SK-N-SH (cell line): Measurements from ENCODE around the gene ZNF705A. TPM values are rescaled to one million over a fixed set of nuclear protein-coding genes. Genes with fewer than 3 reads are reported as not detected.
"Not testable (repeated sequence)": the region's sequence is repeated elsewhere in the genome, so short reads cannot be mapped to it uniquely, and the experiment has no call there.

Source experiments
- CTCF ChIA-PET: fragments of 300-600, 350-600 bp; formaldehyde crosslinking; extraction: SDS; loops from one replicate; lab custom pipeline; 2021; lab: Yijun Ruan, JAX
- POLR2A ChIA-PET: fragments of 350-600 bp; sonication (Branson Sonifier 250); formaldehyde crosslinking; extraction: SDS; loops from one replicate; lab custom pipeline; 2020; ENCODE audit warnings: antibody characterized with exemption, inconsistent platforms; lab: Yijun Ruan, JAX
- DNase-seq: peaks from one replicate; pipeline ENCODE4 v3.0.0; 2012
- H2AFZ ChIP-seq: fragments of 200-600 bp; sonication (generic); 2 replicates; pipeline ENCODE4 v1.8.1; 2016; ENCODE audit warnings: antibody characterized with exemption, mild to moderate bottlenecking, low read depth
- H3F3A ChIP-seq: fragments of 200-600 bp; sonication (generic); replicated peaks from 2 replicates; pipeline ENCODE3; 2016; ENCODE audit warnings: antibody characterized with exemption, mild to moderate bottlenecking; ENCODE audit not compliant: insufficient read depth
- H3K27ac ChIP-seq, 2 experiments: fragments of 200-500 bp in 1 of 2; fragments of 200-600 bp in 1 of 2; sonication (Bioruptor generic) in 1 of 2; sonication (generic), shearing (Covaris generic) in 1 of 2; 2 replicates each; pipeline versions ENCODE4 v1.5.1 to v1.6.1; 2014 to 2016; ENCODE audit warnings: low read depth in 2 of 2, inconsistent platforms in 1 of 2, low read length in 1 of 2, mild to moderate bottlenecking in 1 of 2, mixed read lengths in 1 of 2
- H3K27me3 ChIP-seq: fragments of 200-600 bp; sonication (generic), shearing (Covaris generic); 2 replicates; pipeline ENCODE4 v1.6.1; 2016; ENCODE audit warnings: mixed run types; ENCODE audit not compliant: insufficient read depth
- H3K36me3 ChIP-seq, 2 experiments: fragments of 200-500 bp in 1 of 2; fragments of 200-600 bp in 1 of 2; sonication (Bioruptor generic) in 1 of 2; sonication (generic) in 1 of 2; replicated peaks in 1 of 2; 2 replicates each; pipeline versions ENCODE3 to v1.5.1; 2014 to 2016; ENCODE audit warnings: low read length in 1 of 2, mild to moderate bottlenecking in 1 of 2; ENCODE audit not compliant: insufficient read depth in 2 of 2, control insufficient read depth in 1 of 2
- H3K4me1 ChIP-seq, 2 experiments: fragments of 200-500 bp in 1 of 2; fragments of 200-600 bp in 1 of 2; sonication (Bioruptor generic) in 1 of 2; sonication (generic), shearing (Covaris generic) in 1 of 2; 2 replicates each; pipeline versions ENCODE4 v1.5.1 to v1.6.1; 2014 to 2016; ENCODE audit warnings: low read depth in 1 of 2, low read length in 1 of 2, mixed run types in 1 of 2; ENCODE audit not compliant: insufficient read depth in 2 of 2, control insufficient read depth in 1 of 2
- H3K4me2 ChIP-seq: fragments of 200-600 bp; sonication (generic), shearing (Covaris generic); 2 replicates; pipeline ENCODE4 v1.6.1; 2017; ENCODE audit warnings: mixed run types
- H3K4me3 ChIP-seq, 2 experiments: fragments of 200-500 bp in 1 of 2; fragments of 200-600 bp in 1 of 2; sonication (Bioruptor generic) in 1 of 2; sonication (generic), shearing (Covaris generic) in 1 of 2; 2 replicates each; pipeline versions ENCODE4 v1.5.1 to v1.8.1; 2014 to 2016; ENCODE audit warnings: low read depth in 2 of 2, inconsistent platforms in 1 of 2, low read length in 1 of 2, mild to moderate bottlenecking in 1 of 2, mixed read lengths in 1 of 2, moderate library complexity in 1 of 2
- H3K79me2 ChIP-seq: fragments of 200-600 bp; sonication (generic); 2 replicates; pipeline ENCODE4 v1.8.1; 2017; ENCODE audit warnings: mild to moderate bottlenecking; ENCODE audit not compliant: insufficient read depth
- H3K9ac ChIP-seq: fragments of 200-600 bp; sonication (generic); 2 replicates; pipeline ENCODE4 v1.6.1; 2017; ENCODE audit warnings: mixed run types
- H3K9me2 ChIP-seq: fragments of 200-600 bp; sonication (generic); 2 replicates; pipeline ENCODE4 v1.6.1; 2017; ENCODE audit warnings: mixed run types
- H3K9me3 ChIP-seq: fragments of 200-600 bp; sonication (generic); 2 replicates; pipeline ENCODE4 v1.6.1; 2017; ENCODE audit warnings: mixed run types, mild to moderate bottlenecking, moderate library complexity
- H4K20me1 ChIP-seq: fragments of 200-600 bp; sonication (generic); 2 replicates; pipeline ENCODE4 v1.6.1; 2017; ENCODE audit warnings: mild to moderate bottlenecking, mixed run types; ENCODE audit not compliant: insufficient read depth
- CTCF ChIP-seq: fragments of 200-600 bp; sonication (generic); IDR thresholded peaks from 2 replicates; pipeline ENCODE4 v1.6.1; 2017; ENCODE audit warnings: antibody characterized with exemption, mild to moderate bottlenecking, moderate library complexity
- NRF1 ChIP-seq: IDR thresholded peaks from 2 replicates; pipeline ENCODE4 v1.6.1; 2012; ENCODE audit warnings: low read depth, mild to moderate bottlenecking, low read length
- RAD21 ChIP-seq: IDR thresholded peaks from 2 replicates; pipeline ENCODE4 v1.6.1; 2012; ENCODE audit warnings: mild to moderate bottlenecking, low read length
- SMC3 ChIP-seq: IDR thresholded peaks from 2 replicates; pipeline ENCODE4 v1.6.1; 2012; ENCODE audit warnings: low read depth, low read length, improper control_type of control experiment
- WGBS: methylation state at CpG from one replicate; pipeline ENCODE4 v1.1.6; 2017; ENCODE audit warnings: low lambda C conversion rate; 5-methylcytosine and 5-hydroxymethylcytosine counted together
- polyA plus RNA-seq, 3 experiments: library from polyadenylated mRNA; depleted of rRNA; stranded (reverse); fragments of >200 nt; gene quantifications; 2 replicates each; pipeline ENCODE4 v1.2.3, GENCODE V29; 2012

The ZNF705A gene
- polyA plus RNA-seq, 1 of the 3 experiments (the other 2 are of a cell fraction): not detected

DNA sequence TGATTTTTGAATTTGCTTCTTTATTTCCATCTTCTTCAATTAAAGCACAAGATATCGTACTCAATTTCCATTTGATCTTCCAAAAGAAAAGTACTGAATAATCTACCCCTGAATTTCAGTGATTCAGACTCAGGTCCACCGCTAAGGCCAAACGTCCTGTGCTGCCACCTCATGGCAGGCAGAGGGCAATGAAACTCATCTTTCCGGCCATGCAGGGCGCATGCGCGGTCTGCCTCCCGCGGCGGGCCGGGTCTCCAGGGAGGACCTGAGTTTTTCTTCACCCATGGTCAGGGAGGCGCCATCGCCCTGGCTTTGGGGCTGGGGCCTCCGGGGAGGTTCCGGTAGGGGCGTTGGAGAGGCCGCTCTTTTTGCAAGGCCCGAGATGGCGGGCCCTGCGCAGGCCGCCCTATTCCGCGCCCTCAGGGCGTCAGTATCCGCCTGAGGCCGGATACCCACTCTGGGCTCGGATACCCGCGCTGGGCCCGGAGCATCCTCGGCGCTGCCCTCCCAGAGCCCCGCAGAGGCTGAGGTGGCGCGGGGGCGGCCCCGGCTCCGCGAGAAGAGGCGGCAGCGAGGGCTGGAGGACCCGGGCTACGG, 23.3 kb downstream of the ZNF705A start:
- H4K20me1 ChIP-seq, H3K27me3 ChIP-seq, H3K9me2 ChIP-seq, H3K4me1 ChIP-seq, POLR2A ChIA-PET, H3K9me3 ChIP-seq, H3F3A ChIP-seq, H3K79me2 ChIP-seq, H3K36me3 ChIP-seq: not testable (repeated sequence)
- Histone ChIP-seq H2AFZ (peak overlapping the region; percentile 82), H3K9ac (peak overlapping the region; percentile 84), H3K27ac (peak overlapping the region; percentile 33 to 47; a peak in 2 of 4 replicates), H3K4me3 (peak overlapping the region; percentile 58 to 73), H3K4me2 (peak overlapping the region; percentile 83)
- TF ChIP-seq CTCF (peak; percentile 62), NRF1 (peak; percentile 50), SMC3 (peak; percentile 52), RAD21 (peak; percentile 51)
- DNase-seq: peak; percentile 82
- 0% methylated on average over 4 of the region's 43 CpGs for WGBS
- CTCF ChIA-PET: interaction anchor here (0.7 kb wide), 1 partner anchor 71 kb away, joined by 3 read pairs; no protein-coding TSS in a partner anchor

- H2AFZ ChIP-seq, H3K9me3 ChIP-seq, POLR2A ChIA-PET, DNase-seq, H3K79me2 ChIP-seq, H3K36me3 ChIP-seq, H3K9ac ChIP-seq, H3K9me2 ChIP-seq, H4K20me1 ChIP-seq, H3K27ac ChIP-seq, H3K4me1 ChIP-seq, H3F3A ChIP-seq, H3K27me3 ChIP-seq: not testable (repeated sequence)
- Histone ChIP-seq H3K4me2 (peak overlapping the region; percentile 83), H3K4me3 (peak overlapping the region in 1 of 2 experiments; percentile 73; a peak in 3 of 4 replicates)
- CTCF ChIA-PET: interaction anchor here (0.8 kb wide), 1 partner anchor 72 kb away, joined by 3 read pairs; no protein-coding TSS in a partner anchor
These were observed 24.5 kb downstream of the ZNF705A start for GRCh38 chr12:8181271-8181670.

DNA sequence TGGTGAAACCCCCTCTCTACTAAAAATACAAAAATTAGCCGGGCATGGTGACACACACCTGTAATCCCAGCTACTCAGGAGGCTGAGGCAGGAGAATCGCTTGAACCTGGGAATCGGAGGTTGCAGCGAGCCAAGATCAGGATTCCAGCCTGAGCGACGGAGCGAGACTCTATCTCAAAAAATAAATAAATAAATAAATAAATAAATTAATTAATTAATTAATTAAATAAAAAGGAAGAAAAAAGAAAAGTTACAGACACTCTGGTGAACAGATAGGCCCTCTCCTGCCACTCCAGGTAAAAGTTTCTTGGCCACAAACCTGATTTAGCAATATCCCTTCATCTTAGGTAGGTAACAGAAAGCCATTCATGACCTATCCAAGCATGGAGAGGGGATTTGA, 26.1 kb downstream of the ZNF705A start:
- H3K79me2 ChIP-seq, H3K9me3 ChIP-seq, H3K9ac ChIP-seq, H3K4me1 ChIP-seq, H3F3A ChIP-seq, H2AFZ ChIP-seq, H3K36me3 ChIP-seq, H3K27me3 ChIP-seq, CTCF ChIA-PET, H4K20me1 ChIP-seq, DNase-seq, H3K4me3 ChIP-seq, POLR2A ChIA-PET, H3K4me2 ChIP-seq, H3K27ac ChIP-seq, H3K9me2 ChIP-seq: not testable (repeated sequence)
- WGBS: 97% methylated on average over 7 of the region's 7 CpGs

DNA sequence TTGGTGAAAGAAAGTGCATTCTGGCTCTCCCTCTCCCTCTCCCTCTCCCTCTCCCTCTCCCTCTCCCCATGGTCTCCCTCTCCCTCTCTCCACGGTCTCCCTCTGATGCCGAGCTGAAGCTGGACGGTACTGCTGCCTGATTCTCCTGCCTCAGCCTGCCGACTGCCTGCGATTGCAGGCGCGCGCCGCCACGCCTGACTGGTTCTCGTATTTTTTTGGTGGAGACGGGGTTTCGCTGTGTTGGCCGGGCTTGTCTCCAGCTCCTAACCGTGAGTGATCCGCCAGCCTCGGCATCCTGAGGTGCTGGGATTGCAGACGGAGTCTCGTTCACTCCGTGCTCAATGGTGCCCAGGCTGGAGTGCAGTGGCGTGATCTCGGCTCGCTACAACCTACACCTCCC, 26.5 kb downstream of the ZNF705A start:
- H3K79me2 ChIP-seq, H3K9me2 ChIP-seq, H3K4me1 ChIP-seq, H3K4me3 ChIP-seq, H3K27me3 ChIP-seq, H3K9ac ChIP-seq, DNase-seq, H3K9me3 ChIP-seq, H3K4me2 ChIP-seq, H3K36me3 ChIP-seq, H3K27ac ChIP-seq, POLR2A ChIA-PET, CTCF ChIA-PET, H2AFZ ChIP-seq, H3F3A ChIP-seq, H4K20me1 ChIP-seq: not testable (repeated sequence)
- WGBS: 95% methylated on average over 17 of the region's 23 CpGs

GRCh38 chr12:8184206-8184605, 27.4 kb downstream of the ZNF705A start:
- H3K9ac ChIP-seq, H3K9me2 ChIP-seq, CTCF ChIA-PET, H2AFZ ChIP-seq, H3K79me2 ChIP-seq, H3K4me3 ChIP-seq, DNase-seq, H3K36me3 ChIP-seq, H3K27ac ChIP-seq, H4K20me1 ChIP-seq, POLR2A ChIA-PET, H3K9me3 ChIP-seq, H3F3A ChIP-seq, H3K27me3 ChIP-seq, H3K4me2 ChIP-seq, H3K4me1 ChIP-seq: not testable (repeated sequence)
- no CpG with 5 or more reads among the region's 28 CpGs for WGBS
